Natural killer cell treated with Interleukin-12 subunit alpha and Interleukin-12 subunit beta and Interleukin-15 and Interleukin-18, amount 100 ng/mL, for 72 hours (primary cell): Measurements from ENCODE around the gene TMPRSS7. TPM values are rescaled to one million over a fixed set of nuclear protein-coding genes. Genes with fewer than 3 reads are reported as not detected.

ENCODE experiments used
- ATAC-seq, 2 donors: fragments of 150-1000 bp; cut with Tn5 transposase in 1 of 2; sonication (Bioruptor Pico), chemical (Tn5 transposase) in 1 of 2; 2 replicates each; pipeline ENCODE4 v1.10.0; 2021
- DNase-seq: peaks from one replicate; pipeline ENCODE4 v3.0.0; 2022; ENCODE audit warnings: low spot score
- H3K27ac Mint-ChIP-seq, 2 donors: 1 replicate in 1 of 2; 2 replicates in 1 of 2; pipeline ENCODE4 v1.8.0; 2022; ENCODE audit warnings: mixed read lengths in 2 of 2, mild to moderate bottlenecking in 1 of 2, moderate library complexity in 1 of 2
- H3K27me3 Mint-ChIP-seq, 2 donors: 1 replicate in 1 of 2; 2 replicates in 1 of 2; pipeline ENCODE4 v1.8.0; 2022; ENCODE audit warnings: mixed read lengths in 2 of 2
- H3K36me3 Mint-ChIP-seq: one replicate; pipeline ENCODE4 v1.8.0; 2022; ENCODE audit warnings: mixed read lengths
- H3K4me1 Mint-ChIP-seq, 2 donors: 1 replicate in 1 of 2; 2 replicates in 1 of 2; pipeline ENCODE4 v1.8.0; 2022; ENCODE audit warnings: low read depth in 2 of 2, mixed read lengths in 2 of 2, mild to moderate bottlenecking in 1 of 2
- H3K4me3 Mint-ChIP-seq: one replicate; pipeline ENCODE4 v1.8.0; 2022; ENCODE audit warnings: mixed read lengths
- H3K9me3 Mint-ChIP-seq: 2 replicates; pipeline ENCODE4 v1.8.0; 2022; ENCODE audit warnings: mixed read lengths
- total RNA-seq, 2 donors: library from RNA; stranded (reverse); gene quantifications; one replicate each; pipeline ENCODE4 v1.2.3, GENCODE V29; 2022

Gene TMPRSS7
- total RNA-seq, 2 donors from 2014 or later, result not detected

GRCh38 chr3:112004669-112005068 lies 29.9 kb upstream of the TMPRSS7 start:
- ATAC-seq (no peak), DNase-seq (no peak)
- H3K4me3 Mint-ChIP-seq, result no peak overlapping the region
- H3K27ac Mint-ChIP-seq, result peak overlapping the region in 1 of 2 donors; percentile 34
- no peaks in the 10 kb centered on the region for H3K9me3 Mint-ChIP-seq
- peaks cover 12 to 19% of the 10 kb centered on the region in 2 donors for H3K4me1 Mint-ChIP-seq
- no peaks in the 10 kb centered on the region for H3K27me3 Mint-ChIP-seq
- H3K36me3 Mint-ChIP-seq, result no peaks in the 10 kb centered on the region

- H3K4me1 Mint-ChIP-seq, result peaks cover 12 to 17% of the 10 kb centered on the region in 2 donors
- H3K36me3 Mint-ChIP-seq, result no peaks in the 10 kb centered on the region
- no peaks in the 10 kb centered on the region for H3K9me3 Mint-ChIP-seq
- no peak for ATAC-seq
- H3K4me3 Mint-ChIP-seq, result no peak overlapping the region
- H3K27me3 Mint-ChIP-seq, result no peaks in the 10 kb centered on the region
- no peak for DNase-seq
- peak overlapping the region in 1 of 2 donors; percentile 14 for H3K27ac Mint-ChIP-seq
These were observed 29.4 kb upstream of the TMPRSS7 start for GRCh38 chr3:112005091-112005672.

DNA sequence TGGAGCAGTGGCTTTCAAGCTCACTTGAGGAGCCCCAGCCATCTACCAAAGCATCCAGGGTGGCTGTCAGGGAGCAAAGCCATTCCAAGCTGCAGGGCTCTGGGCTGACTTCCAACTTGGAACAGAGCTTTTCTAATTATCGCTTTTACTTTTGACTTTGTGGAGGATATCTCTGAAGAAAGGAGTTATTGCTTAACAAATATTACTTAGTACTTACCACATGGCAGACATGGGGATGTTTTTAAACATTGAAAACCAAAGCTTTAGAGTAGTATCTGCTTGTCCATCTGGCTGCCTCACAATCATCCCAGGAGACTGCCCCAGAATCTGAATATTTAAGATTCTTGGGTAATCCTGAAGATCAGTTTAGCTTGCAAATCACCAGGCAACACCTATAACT lies 26.9 kb upstream of the TMPRSS7 start:
- Mint-ChIP-seq H3K27me3 (no peaks in the 10 kb centered on the region), H3K4me3 (no peak overlapping the region), H3K9me3 (no peaks in the 10 kb centered on the region), H3K36me3 (no peaks in the 10 kb centered on the region), H3K27ac (no peak overlapping the region), H3K4me1 (peaks cover 5 to 7% of the 10 kb centered on the region in 2 donors)
- ATAC-seq (no peak), DNase-seq (no peak)

DNA sequence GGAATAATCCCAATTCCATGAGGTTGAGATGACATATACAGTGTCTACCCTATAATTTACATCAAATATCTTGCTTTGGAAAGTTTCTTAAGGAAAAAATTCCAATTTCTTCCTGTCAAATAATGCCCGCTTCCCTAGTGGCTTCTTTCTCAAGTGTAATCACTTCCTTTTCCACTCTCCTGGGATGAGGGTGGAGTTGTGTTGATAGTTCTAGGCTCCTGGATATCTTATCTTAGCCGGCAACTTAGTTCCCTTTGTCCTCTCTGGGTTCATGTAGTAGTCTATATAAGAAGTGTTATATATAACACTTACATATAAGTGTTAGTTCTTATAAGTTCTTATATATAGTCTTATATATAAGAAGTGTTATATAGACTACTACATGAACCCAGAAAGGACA lies 24.9 kb upstream of the TMPRSS7 start:
- DNase-seq (no peak), ATAC-seq (no peak)
- Mint-ChIP-seq H3K36me3 (no peaks in the 10 kb centered on the region), H3K9me3 (no peaks in the 10 kb centered on the region), H3K4me1 (peaks cover 0 to 6% of the 10 kb centered on the region in 2 donors), H3K4me3 (no peak overlapping the region), H3K27ac (no peak overlapping the region), H3K27me3 (no peaks in the 10 kb centered on the region)

DNA sequence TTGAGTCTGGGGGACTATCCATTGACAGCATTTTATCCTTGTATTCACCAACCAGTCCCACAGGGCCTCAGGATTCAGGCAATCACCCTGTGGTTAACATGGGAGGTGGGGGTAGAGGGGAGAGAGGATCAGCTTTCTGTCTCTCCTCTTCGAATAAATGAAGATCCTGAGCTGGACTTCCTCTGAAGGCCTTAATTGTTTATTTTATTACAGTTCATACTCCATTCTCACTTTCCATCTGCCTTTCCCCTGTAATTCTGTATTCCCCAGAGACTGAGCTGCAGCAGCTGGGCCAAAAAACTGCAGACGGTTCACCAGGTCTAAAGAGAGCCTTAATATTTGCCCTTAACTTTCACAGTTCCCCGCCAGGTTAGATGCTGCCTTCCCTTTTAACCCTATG lies 23.9 kb upstream of the TMPRSS7 start:
- peaks cover 0 to 6% of the 10 kb centered on the region in 2 donors for H3K4me1 Mint-ChIP-seq
- ATAC-seq, result no peak
- no peak overlapping the region for H3K27ac Mint-ChIP-seq
- DNase-seq, result no peak
- no peaks in the 10 kb centered on the region for H3K27me3 Mint-ChIP-seq
- H3K36me3 Mint-ChIP-seq, result no peaks in the 10 kb centered on the region
- no peaks in the 10 kb centered on the region for H3K9me3 Mint-ChIP-seq
- no peak overlapping the region for H3K4me3 Mint-ChIP-seq

DNA sequence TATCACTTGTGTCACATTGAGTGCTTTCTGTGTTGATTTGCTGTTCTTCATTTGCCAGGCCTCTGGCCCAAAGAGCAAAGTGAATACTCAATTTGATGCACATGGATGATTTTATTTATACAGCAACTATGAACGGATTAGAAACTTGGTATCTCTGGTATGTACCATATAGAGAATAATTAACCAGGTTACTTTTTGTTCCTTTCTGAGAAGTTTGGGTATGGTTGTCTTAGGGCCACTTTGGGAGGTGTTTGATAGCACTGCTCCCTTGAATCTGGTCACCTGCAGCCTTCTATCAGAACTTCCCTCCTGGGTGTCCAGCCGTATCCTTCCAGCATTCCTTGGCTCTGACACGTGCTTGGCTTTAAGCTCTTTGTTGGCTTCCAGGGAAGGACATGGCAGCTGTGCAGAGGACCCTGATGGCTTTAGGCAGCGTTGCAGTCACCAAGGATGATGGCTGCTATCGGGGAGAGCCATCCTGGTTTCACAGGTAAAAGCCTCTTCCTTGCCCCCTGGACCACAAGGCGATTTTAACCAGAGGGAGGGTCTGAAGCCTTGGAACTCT lies 23.1 kb upstream of the TMPRSS7 start:
- DNase-seq (no peak), ATAC-seq (no peak)
- H3K27ac Mint-ChIP-seq, result no peak overlapping the region
- no peak overlapping the region for H3K4me3 Mint-ChIP-seq
- no peaks in the 10 kb centered on the region for H3K9me3 Mint-ChIP-seq
- no peaks in the 10 kb centered on the region for H3K27me3 Mint-ChIP-seq
- peaks cover 0 to 6% of the 10 kb centered on the region in 2 donors for H3K4me1 Mint-ChIP-seq
- H3K36me3 Mint-ChIP-seq, result no peaks in the 10 kb centered on the region

DNA sequence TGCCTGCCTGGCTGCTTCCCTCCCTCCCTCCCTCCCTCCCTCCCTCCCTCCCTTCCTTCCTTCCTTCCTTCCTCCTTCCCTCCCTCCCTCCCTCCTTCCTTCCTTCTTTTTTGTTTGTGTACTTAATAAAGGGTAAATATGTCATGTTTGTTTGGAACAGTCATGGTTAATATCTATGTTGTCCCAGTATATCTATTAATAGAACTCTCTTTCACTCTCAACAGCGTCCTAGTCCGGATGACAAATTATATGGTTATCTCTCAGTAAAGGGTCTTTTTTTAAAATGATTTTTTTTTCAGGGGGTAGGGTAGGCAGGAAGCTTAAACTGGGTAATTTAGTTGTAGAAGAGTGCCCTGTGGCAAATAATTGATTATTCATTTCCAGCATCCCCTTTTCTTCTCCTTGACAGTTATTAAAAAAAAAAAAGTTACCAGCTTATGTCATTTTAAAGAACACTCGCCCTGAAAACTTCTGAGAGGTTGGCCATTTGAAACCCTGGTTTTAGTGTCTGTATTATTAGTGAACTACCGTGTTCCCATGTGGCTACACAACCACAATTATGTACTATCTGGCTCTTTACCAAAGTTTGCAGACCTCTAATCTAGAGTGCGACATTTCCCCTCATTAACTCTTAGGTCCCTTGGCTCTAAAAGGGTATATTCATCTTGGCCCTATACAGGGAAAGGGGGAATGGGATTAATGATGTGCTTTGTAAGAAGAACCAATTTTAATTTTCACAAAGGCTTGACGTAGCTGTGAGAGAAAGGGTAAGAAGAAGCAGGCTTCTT lies 22.1 kb upstream of the TMPRSS7 start:
- no peak for DNase-seq
- no peak for ATAC-seq
- Mint-ChIP-seq H3K4me1 (peaks cover 0 to 6% of the 10 kb centered on the region in 2 donors), H3K36me3 (no peaks in the 10 kb centered on the region), H3K4me3 (no peak overlapping the region), H3K27ac (no peak overlapping the region), H3K9me3 (no peaks in the 10 kb centered on the region), H3K27me3 (no peaks in the 10 kb centered on the region)

- H3K9me3 Mint-ChIP-seq, result no peaks in the 10 kb centered on the region
- no peak overlapping the region for H3K27ac Mint-ChIP-seq
- H3K4me3 Mint-ChIP-seq, result no peak overlapping the region
- no peaks in the 10 kb centered on the region for H3K36me3 Mint-ChIP-seq
- peaks cover 0 to 6% of the 10 kb centered on the region in 2 donors for H3K4me1 Mint-ChIP-seq
- peak; percentile 75 to 76 for ATAC-seq
- no peaks in the 10 kb centered on the region for H3K27me3 Mint-ChIP-seq
- DNase-seq, result no peak
These were observed 21.3 kb upstream of the TMPRSS7 start for GRCh38 chr3:112013058-112013783.

DNA sequence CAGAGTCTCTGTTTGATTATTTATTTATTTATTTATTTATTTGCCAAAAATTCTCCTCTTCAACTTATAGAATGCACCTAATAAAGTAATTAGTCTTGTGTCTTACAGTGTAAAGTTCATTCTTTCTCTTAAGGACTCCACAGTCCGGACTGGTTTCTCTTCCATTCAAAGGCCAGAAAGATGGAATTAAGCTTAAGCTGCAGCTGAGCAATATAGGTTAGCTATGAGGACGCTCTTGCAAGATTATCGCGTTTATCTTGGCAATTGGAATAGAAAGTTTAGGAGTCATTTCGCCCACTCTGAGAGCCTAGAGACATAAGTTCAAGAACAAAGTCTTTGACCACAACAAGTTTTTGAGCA lies 20.8 kb upstream of the TMPRSS7 start:
- Mint-ChIP-seq H3K27me3 (no peaks in the 10 kb centered on the region), H3K4me3 (no peak overlapping the region), H3K27ac (no peak overlapping the region), H3K9me3 (no peaks in the 10 kb centered on the region), H3K36me3 (no peaks in the 10 kb centered on the region), H3K4me1 (peaks cover 0 to 6% of the 10 kb centered on the region in 2 donors)
- DNase-seq (no peak), ATAC-seq (no peak)

DNA sequence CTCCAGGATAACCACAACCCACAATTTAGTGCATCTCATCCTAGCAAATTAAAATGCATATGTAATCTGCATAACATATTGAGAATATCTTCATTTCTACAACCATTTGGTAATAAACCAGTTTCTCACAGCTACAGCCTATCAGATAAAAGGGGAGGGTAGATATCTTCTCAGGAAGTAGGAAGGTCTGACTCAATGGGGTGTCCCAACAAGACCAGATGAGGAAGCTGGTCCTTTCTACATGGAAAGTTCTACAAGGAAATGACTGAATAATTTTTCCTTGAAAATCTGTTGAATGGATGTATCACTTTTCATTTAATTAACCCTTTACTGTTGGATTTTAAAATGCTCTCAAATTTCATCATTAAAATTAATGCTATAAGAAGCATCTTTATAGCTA lies 17.4 kb upstream of the TMPRSS7 start:
- no peak overlapping the region for H3K4me3 Mint-ChIP-seq
- DNase-seq (no peak), ATAC-seq (no peak)
- H3K27me3 Mint-ChIP-seq, result no peaks in the 10 kb centered on the region
- no peaks in the 10 kb centered on the region for H3K36me3 Mint-ChIP-seq
- peaks cover 0 to 6% of the 10 kb centered on the region in 2 donors for H3K4me1 Mint-ChIP-seq
- H3K27ac Mint-ChIP-seq, result no peak overlapping the region
- no peaks in the 10 kb centered on the region for H3K9me3 Mint-ChIP-seq

- peaks cover 0 to 2% of the 10 kb centered on the region in 2 donors for H3K4me1 Mint-ChIP-seq
- ATAC-seq, result no peak
These were observed 15.8 kb upstream of the TMPRSS7 start for GRCh38 chr3:112018712-112019111.

DNA sequence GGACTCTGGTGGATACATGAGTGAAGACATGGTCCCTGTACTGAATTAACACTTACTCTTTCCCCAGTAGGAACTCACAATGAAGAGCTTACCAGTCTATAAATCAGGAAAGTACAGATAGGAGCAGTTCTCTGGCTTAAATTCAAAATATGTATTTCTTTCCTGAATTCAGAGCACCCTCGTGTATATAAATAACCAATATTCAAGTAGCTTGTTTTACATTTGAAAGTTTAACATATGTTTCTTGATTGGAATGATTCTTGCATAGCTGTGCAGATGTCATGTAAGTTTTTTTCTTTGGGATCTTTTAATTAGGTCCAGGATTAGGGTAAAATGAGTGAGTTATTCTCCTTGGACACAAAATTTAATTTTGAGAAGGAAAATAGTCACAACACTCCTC lies 14.8 kb upstream of the TMPRSS7 start:
- Mint-ChIP-seq H3K36me3 (no peaks in the 10 kb centered on the region), H3K27ac (no peak overlapping the region), H3K4me3 (no peak overlapping the region), H3K9me3 (no peaks in the 10 kb centered on the region), H3K4me1 (no peaks in the 10 kb centered on the region), H3K27me3 (no peaks in the 10 kb centered on the region)
- ATAC-seq (no peak), DNase-seq (no peak)

More at GRCh38 chr3:112018712-112019111, 15.8 kb upstream of the TMPRSS7 start:
- no peak for DNase-seq
- Mint-ChIP-seq H3K27me3 (no peaks in the 10 kb centered on the region), H3K36me3 (no peaks in the 10 kb centered on the region), H3K27ac (no peak overlapping the region), H3K4me3 (no peak overlapping the region), H3K9me3 (no peaks in the 10 kb centered on the region)

- Mint-ChIP-seq H3K4me1 (no peaks in the 10 kb centered on the region), H3K27ac (no peak overlapping the region), H3K27me3 (no peaks in the 10 kb centered on the region), H3K4me3 (no peak overlapping the region), H3K36me3 (no peaks in the 10 kb centered on the region), H3K9me3 (no peaks in the 10 kb centered on the region)
- no peak for ATAC-seq
- no peak for DNase-seq
These were observed 13.9 kb upstream of the TMPRSS7 start for GRCh38 chr3:112020674-112021085.

DNA sequence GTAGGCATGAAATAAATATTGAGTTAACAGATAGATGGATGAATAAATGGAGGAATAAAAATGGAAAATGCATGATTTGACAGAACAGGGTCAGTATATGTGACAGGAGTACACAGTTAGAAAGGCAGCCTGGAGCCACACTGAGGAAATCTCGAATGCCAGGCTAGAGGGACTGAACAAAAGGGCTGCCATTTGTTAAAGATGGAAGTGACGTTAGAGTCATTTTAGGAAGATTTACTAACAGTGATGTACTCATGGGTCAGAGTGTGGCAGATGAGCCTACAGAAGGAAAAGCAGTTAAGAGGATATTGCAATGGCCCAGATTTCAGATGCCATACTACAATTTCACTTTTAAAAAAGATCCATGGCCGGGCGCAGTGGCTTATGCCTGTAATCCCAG lies 7.4 kb upstream of the TMPRSS7 start:
- no peaks in the 10 kb centered on the region for H3K36me3 Mint-ChIP-seq
- no peak overlapping the region for H3K27ac Mint-ChIP-seq
- no peak for ATAC-seq

More for the DNA sequence above, 7.4 kb upstream of the TMPRSS7 start:
- H3K4me1 Mint-ChIP-seq, result no peaks in the 10 kb centered on the region
- no peaks in the 10 kb centered on the region for H3K27me3 Mint-ChIP-seq
- H3K9me3 Mint-ChIP-seq, result no peaks in the 10 kb centered on the region
- H3K4me3 Mint-ChIP-seq, result no peak overlapping the region
- DNase-seq, result no peak
